HEK293 (cell line): Measurements from ENCODE around the gene ARCN1.
A peak's percentile ranks its signal among the peaks of the same experiment; 100 is the strongest.

Source experiments
- CTCF ChIA-PET: fragments of 350-600 bp; formaldehyde crosslinking; extraction: SDS; loops from one replicate; lab custom pipeline; 2021; ENCODE audit warnings: antibody characterized with exemption; lab: Yijun Ruan, JAX
- POLR2A ChIA-PET: fragments of 300-600 bp; formaldehyde crosslinking; extraction: SDS; loops from one replicate; lab custom pipeline; 2020; ENCODE audit warnings: antibody characterized with exemption, inconsistent platforms; lab: Yijun Ruan, JAX
- H3K27ac ChIP-seq: fragments of 200-500 bp; sonication (Bioruptor generic); 2 replicates; pipeline ENCODE4 v1.5.1; 2014; ENCODE audit warnings: low read depth, low read length, control low read depth, inconsistent platforms; ENCODE audit errors: extremely low read depth
- H3K36me3 ChIP-seq, 2 experiments: fragments of 200-500 bp in 1 of 2; sonication (Bioruptor generic) in 1 of 2; 1 replicate in 1 of 2; 2 replicates in 1 of 2; pipeline ENCODE4 v1.5.1; 2014 to 2017; ENCODE audit warnings: inconsistent platforms in 2 of 2, low read length in 2 of 2; ENCODE audit not compliant: control insufficient read depth in 2 of 2, insufficient read depth in 1 of 2
- H3K4me1 ChIP-seq: fragments of 200-500 bp; sonication (Bioruptor generic); 2 replicates; pipeline ENCODE4 v1.5.1; 2014; ENCODE audit warnings: mild to moderate bottlenecking, low read length, inconsistent platforms; ENCODE audit not compliant: control insufficient read depth, insufficient read depth
- H3K4me3 ChIP-seq: 2 replicates; pipeline ENCODE4 v1.5.1; 2011; ENCODE audit warnings: low read depth, mild to moderate bottlenecking, control low read depth, low read length, moderate library complexity
- H3K9me3 ChIP-seq: fragments of 200-500 bp; sonication (Bioruptor generic); 2 replicates; pipeline ENCODE4 v1.5.1; 2014; ENCODE audit warnings: low read depth, low read length, inconsistent platforms; ENCODE audit not compliant: control insufficient read depth, insufficient read depth
- GLIS1 ChIP-seq: fragments of 450-650 bp; formaldehyde crosslinking; IDR thresholded peaks from 2 replicates; pipeline ENCODE4 v1.5.1; 2016; ENCODE audit warnings: missing biosample characterization, missing genetic modification characterization
- MZF1 ChIP-seq: fragments of 450-650 bp; formaldehyde crosslinking; IDR thresholded peaks from 2 replicates; pipeline ENCODE4 v1.5.1; 2017; ENCODE audit warnings: missing biosample characterization, missing genetic modification characterization, borderline replicate concordance
- WT1 ChIP-seq: fragments of 450-650 bp; formaldehyde crosslinking; IDR thresholded peaks from 2 replicates; pipeline ENCODE4 v1.5.1; 2016; ENCODE audit warnings: missing biosample characterization, missing genetic modification characterization
- ZBTB1 ChIP-seq: fragments of 450-650 bp; formaldehyde crosslinking; IDR thresholded peaks from 2 replicates; pipeline ENCODE4 v1.5.1; 2016; ENCODE audit warnings: missing biosample characterization, missing genetic modification characterization
- ZBTB21 ChIP-seq: fragments of 450-650 bp; formaldehyde crosslinking; IDR thresholded peaks from 2 replicates; pipeline ENCODE4 v1.5.1; 2017; ENCODE audit warnings: missing biosample characterization, missing genetic modification characterization
- ZBTB8A ChIP-seq: fragments of 450-650 bp; formaldehyde crosslinking; IDR thresholded peaks from 2 replicates; pipeline ENCODE4 v1.5.1; 2016; ENCODE audit warnings: missing biosample characterization, missing genetic modification characterization
- ZFP41 ChIP-seq: fragments of 450-650 bp; formaldehyde crosslinking; IDR thresholded peaks from 2 replicates; pipeline ENCODE4 v1.5.1; 2016; ENCODE audit warnings: missing biosample characterization, missing genetic modification characterization, borderline replicate concordance
- ZNF16 ChIP-seq: fragments of 450-650 bp; formaldehyde crosslinking; IDR thresholded peaks from 2 replicates; pipeline ENCODE4 v1.5.1; 2016; ENCODE audit warnings: low read depth, missing biosample characterization, missing genetic modification characterization
- ZNF18 ChIP-seq: fragments of 450-650 bp; formaldehyde crosslinking; IDR thresholded peaks from 2 replicates; pipeline ENCODE4 v1.5.1; 2016; ENCODE audit warnings: missing biosample characterization, missing genetic modification characterization
- ZNF19 ChIP-seq: fragments of 450-650 bp; formaldehyde crosslinking; IDR thresholded peaks from 2 replicates; pipeline ENCODE4; 2016; ENCODE audit warnings: missing biosample characterization, missing genetic modification characterization, low read depth
- ZNF211 ChIP-seq: fragments of 450-650 bp; formaldehyde crosslinking; IDR thresholded peaks from 2 replicates; pipeline ENCODE4 v1.5.1; 2016; ENCODE audit warnings: low read depth, missing biosample characterization, missing genetic modification characterization
- ZNF23 ChIP-seq: fragments of 450-650 bp; formaldehyde crosslinking; IDR thresholded peaks from 2 replicates; pipeline ENCODE4 v1.5.1; 2016; ENCODE audit warnings: missing biosample characterization, missing genetic modification characterization, borderline replicate concordance
- ZNF366 ChIP-seq: fragments of 450-650 bp; formaldehyde crosslinking; conservative IDR thresholded peaks from 2 replicates; pipeline ENCODE4 v1.5.1; 2016; ENCODE audit warnings: missing biosample characterization, missing genetic modification characterization
- ZNF394 ChIP-seq: fragments of 450-650 bp; formaldehyde crosslinking; IDR thresholded peaks from 2 replicates; pipeline ENCODE4 v1.5.1; 2016; ENCODE audit warnings: missing biosample characterization, missing genetic modification characterization, mild to moderate bottlenecking, moderate library complexity, borderline replicate concordance
- ZNF416 ChIP-seq: fragments of 450-650 bp; formaldehyde crosslinking; IDR thresholded peaks from 2 replicates; pipeline ENCODE4 v1.5.1; 2016; ENCODE audit warnings: missing biosample characterization, missing genetic modification characterization
- ZNF433 ChIP-seq: fragments of 450-650 bp; formaldehyde crosslinking; IDR thresholded peaks from 2 replicates; pipeline ENCODE4 v1.5.1; 2016; ENCODE audit warnings: missing biosample characterization, missing genetic modification characterization, low read depth
- ZNF473 ChIP-seq: fragments of 450-650 bp; formaldehyde crosslinking; IDR thresholded peaks from 2 replicates; pipeline ENCODE4 v1.5.1; 2017; ENCODE audit warnings: missing biosample characterization, missing genetic modification characterization
- ZNF510 ChIP-seq: fragments of 450-650 bp; formaldehyde crosslinking; IDR thresholded peaks from 2 replicates; pipeline ENCODE4 v1.5.1; 2018; ENCODE audit warnings: mild to moderate bottlenecking, missing genetic modification characterization, missing biosample characterization; ENCODE audit not compliant: insufficient replicate concordance
- ZNF561 ChIP-seq: fragments of 450-650 bp; IDR thresholded peaks from 2 replicates; pipeline ENCODE4 v1.5.1; 2018; ENCODE audit warnings: missing biosample characterization, missing genetic modification characterization, borderline replicate concordance
- ZNF571 ChIP-seq: fragments of 450-650 bp; formaldehyde crosslinking; IDR thresholded peaks from 2 replicates; pipeline ENCODE4 v1.5.0; 2017; ENCODE audit warnings: missing biosample characterization, missing genetic modification characterization
- ZNF580 ChIP-seq: fragments of 450-650 bp; formaldehyde crosslinking; IDR thresholded peaks from 2 replicates; pipeline ENCODE4 v1.5.1; 2016; ENCODE audit warnings: missing biosample characterization, missing genetic modification characterization
- ZNF585B ChIP-seq: fragments of 450-650 bp; formaldehyde crosslinking; IDR thresholded peaks from 2 replicates; pipeline ENCODE4 v1.5.1; 2016; ENCODE audit warnings: missing biosample characterization, missing genetic modification characterization
- ZNF624 ChIP-seq: fragments of 450-650 bp; formaldehyde crosslinking; IDR thresholded peaks from 2 replicates; pipeline ENCODE4 v1.5.1; 2017; ENCODE audit warnings: missing biosample characterization, missing genetic modification characterization
- ZNF654 ChIP-seq: fragments of 450-650 bp; formaldehyde crosslinking; IDR thresholded peaks from 2 replicates; pipeline ENCODE4 v1.5.1; 2016; ENCODE audit warnings: low read depth, missing biosample characterization, missing genetic modification characterization
- ZNF701 ChIP-seq: fragments of 450-650 bp; formaldehyde crosslinking; IDR thresholded peaks from 2 replicates; pipeline ENCODE4 v1.5.1; 2016; ENCODE audit warnings: missing biosample characterization, missing genetic modification characterization
- ZXDB ChIP-seq: fragments of 450-650 bp; formaldehyde crosslinking; IDR thresholded peaks from 2 replicates; pipeline ENCODE4 v1.5.1; 2016; ENCODE audit warnings: missing biosample characterization, missing genetic modification characterization
- TF ChIP-seq, protein P1 (sequence below): fragments of 450-650 bp; IDR thresholded peaks from 2 replicates; pipeline ENCODE4 v1.5.1; 2018; ENCODE audit warnings: missing biosample characterization, mild to moderate bottlenecking, missing genetic modification characterization
- TF ChIP-seq, protein P2 (sequence below): fragments of 450-650 bp; formaldehyde crosslinking; IDR thresholded peaks from 2 replicates; pipeline ENCODE4 v1.5.1; 2017; ENCODE audit warnings: missing biosample characterization, missing genetic modification characterization
- TF ChIP-seq, protein P3 (sequence below): fragments of 450-650 bp; formaldehyde crosslinking; optimal IDR thresholded peaks from 2 replicates; pipeline ENCODE3; 2016; ENCODE audit warnings: missing biosample characterization, mild to moderate bottlenecking, missing genetic modification characterization

Gene ARCN1

GRCh38 chr11:118577995-118578394, 5.8 kb downstream of the ARCN1 start (continued):
- TF ChIP-seq ZNF580 (tag by site-specific recombination) = peak; percentile 80; the same call in 1 of the 2 replicates
- TF ChIP-seq ZBTB8A (tag by site-specific recombination) = peak; percentile 84
- peak; percentile 20; the same call in 1 of the 2 replicates for TF ChIP-seq MZF1 (tag by site-specific recombination)
- peak; percentile 85 for TF ChIP-seq ZNF510 (tag by site-specific recombination)
- peak; percentile 52 for TF ChIP-seq ZNF654 (tag by site-specific recombination)
- 0 out of 2 replicates have a peak, but pooled peaks have one; percentile 29 for TF ChIP-seq WT1 (tag by site-specific recombination)
- 0 out of 2 replicates have a peak, but pooled peaks have one; percentile 66 for TF ChIP-seq ZBTB1 (tag by site-specific recombination)
- peak; percentile 17; the same call in 1 of the 2 replicates for TF ChIP-seq ZNF16 (tag by site-specific recombination)
- peak; percentile 99 for TF ChIP-seq ZNF394 (tag by site-specific recombination)
- TF ChIP-seq ZBTB21 (tag by site-specific recombination) = peak; percentile 55; the same call in 1 of the 2 replicates
- peak; percentile 87 for TF ChIP-seq ZXDB (tag by site-specific recombination)

DNA sequence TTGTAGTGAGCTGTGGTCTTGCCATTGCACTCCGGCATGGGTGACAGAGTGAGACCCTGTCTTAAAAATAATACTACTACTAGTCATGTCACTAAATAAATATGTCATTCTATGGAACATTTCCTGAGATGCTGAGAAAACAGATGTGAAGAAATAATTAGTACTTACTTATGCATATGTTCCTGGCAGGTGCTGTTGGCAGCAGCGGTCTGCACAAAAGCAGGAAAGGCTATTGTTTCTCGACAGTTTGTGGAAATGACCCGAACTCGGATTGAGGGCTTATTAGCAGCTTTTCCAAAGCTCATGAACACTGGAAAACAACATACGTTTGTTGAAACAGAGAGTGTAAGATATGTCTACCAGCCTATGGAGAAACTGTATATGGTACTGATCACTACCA, 8.8 kb downstream of the ARCN1 start:
- POLR2A ChIA-PET = no interaction called here
- TF ChIP-seq ZNF701 (tag by site-specific recombination) = no peak
- TF ChIP-seq ZNF19 = no peak
- TF ChIP-seq ZNF571 (tag by site-specific recombination) = no peak
- H3K36me3 ChIP-seq = peaks cover 22 to 59% of the 10 kb centered on the region in 2 experiments

GRCh38 chr11:118587952-118588351, 15.7 kb downstream of the ARCN1 start:
- H3K4me1 ChIP-seq = no peaks in the 10 kb centered on the region
- TF ChIP-seq ZNF18 (tag by site-specific recombination) (no peak), ZNF211 (no peak), ZFP41 (tag by site-specific recombination) (no peak), ZNF366 (no peak), GLIS1 (tag by site-specific recombination) (no peak), ZNF433 (no peak), ZNF23 (tag by site-specific recombination) (no peak), ZNF473 (tag by site-specific recombination) (no peak), ZNF561 (tag by site-specific recombination) (no peak), ZNF624 (tag by site-specific recombination) (no peak), ZNF585B (no peak), ZNF416 (tag by site-specific recombination) (no peak)
- TF ChIP-seq, protein P1, sequence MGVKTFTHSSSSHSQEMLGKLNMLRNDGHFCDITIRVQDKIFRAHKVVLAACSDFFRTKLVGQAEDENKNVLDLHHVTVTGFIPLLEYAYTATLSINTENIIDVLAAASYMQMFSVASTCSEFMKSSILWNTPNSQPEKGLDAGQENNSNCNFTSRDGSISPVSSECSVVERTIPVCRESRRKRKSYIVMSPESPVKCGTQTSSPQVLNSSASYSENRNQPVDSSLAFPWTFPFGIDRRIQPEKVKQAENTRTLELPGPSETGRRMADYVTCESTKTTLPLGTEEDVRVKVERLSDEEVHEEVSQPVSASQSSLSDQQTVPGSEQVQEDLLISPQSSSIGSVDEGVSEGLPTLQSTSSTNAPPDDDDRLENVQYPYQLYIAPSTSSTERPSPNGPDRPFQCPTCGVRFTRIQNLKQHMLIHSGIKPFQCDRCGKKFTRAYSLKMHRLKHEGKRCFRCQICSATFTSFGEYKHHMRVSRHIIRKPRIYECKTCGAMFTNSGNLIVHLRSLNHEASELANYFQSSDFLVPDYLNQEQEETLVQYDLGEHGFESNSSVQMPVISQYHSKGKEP (tag by site-specific recombination) = no peak
- TF ChIP-seq, protein P2, sequence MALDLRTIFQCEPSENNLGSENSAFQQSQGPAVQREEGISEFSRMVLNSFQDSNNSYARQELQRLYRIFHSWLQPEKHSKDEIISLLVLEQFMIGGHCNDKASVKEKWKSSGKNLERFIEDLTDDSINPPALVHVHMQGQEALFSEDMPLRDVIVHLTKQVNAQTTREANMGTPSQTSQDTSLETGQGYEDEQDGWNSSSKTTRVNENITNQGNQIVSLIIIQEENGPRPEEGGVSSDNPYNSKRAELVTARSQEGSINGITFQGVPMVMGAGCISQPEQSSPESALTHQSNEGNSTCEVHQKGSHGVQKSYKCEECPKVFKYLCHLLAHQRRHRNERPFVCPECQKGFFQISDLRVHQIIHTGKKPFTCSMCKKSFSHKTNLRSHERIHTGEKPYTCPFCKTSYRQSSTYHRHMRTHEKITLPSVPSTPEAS = no peak
- TF ChIP-seq, protein P3, sequence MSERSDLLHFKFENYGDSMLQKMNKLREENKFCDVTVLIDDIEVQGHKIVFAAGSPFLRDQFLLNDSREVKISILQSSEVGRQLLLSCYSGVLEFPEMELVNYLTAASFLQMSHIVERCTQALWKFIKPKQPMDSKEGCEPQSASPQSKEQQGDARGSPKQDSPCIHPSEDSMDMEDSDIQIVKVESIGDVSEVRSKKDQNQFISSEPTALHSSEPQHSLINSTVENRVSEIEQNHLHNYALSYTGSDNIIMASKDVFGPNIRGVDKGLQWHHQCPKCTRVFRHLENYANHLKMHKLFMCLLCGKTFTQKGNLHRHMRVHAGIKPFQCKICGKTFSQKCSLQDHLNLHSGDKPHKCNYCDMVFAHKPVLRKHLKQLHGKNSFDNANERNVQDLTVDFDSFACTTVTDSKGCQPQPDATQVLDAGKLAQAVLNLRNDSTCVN (tag by site-specific recombination) = no peak
- CTCF ChIA-PET = no interaction called here
- peaks cover 57 to 92% of the 10 kb centered on the region in 2 experiments for H3K36me3 ChIP-seq
- no peak overlapping the region for H3K4me3 ChIP-seq
- H3K27ac ChIP-seq = no peak overlapping the region
- POLR2A ChIA-PET = no interaction called here
- H3K9me3 ChIP-seq = no peaks in the 10 kb centered on the region

More for the DNA sequence above, 8.8 kb downstream of the ARCN1 start:
- Histone ChIP-seq H3K9me3 (no peaks in the 10 kb centered on the region), H3K27ac (no peak overlapping the region), H3K4me1 (no peaks in the 10 kb centered on the region), H3K4me3 (no peak overlapping the region)
- CTCF ChIA-PET = interaction anchor here (1.0 to 1.6 kb wide), 2 partner anchors 24 to 350 kb away, joined by 3 to 5 read pairs; no protein-coding TSS in a partner anchor
